Cardiac fibroblast (primary cell): Measurements from ENCODE around the gene CCDC150.
"Not testable (repeated sequence)": the region's sequence is repeated elsewhere in the genome, so short reads cannot be mapped to it uniquely, and the experiment has no call there.

Source experiments
- DNase-seq, 2 donors: peaks; one replicate each; pipeline versions ENCODE4 v3.0.0 to v3.0.0-alpha.2; 2010; ENCODE audit warnings: low read depth in 2 of 2
- H3K4me3 ChIP-seq, 2 donors: replicated peaks in 1 of 2; 1 replicate in 1 of 2; 2 replicates in 1 of 2; pipeline ENCODE4 v1.5.1; 2011; ENCODE audit warnings: low read depth in 2 of 2, low read length in 2 of 2, mild to moderate bottlenecking in 2 of 2, moderate library complexity in 1 of 2
- TF ChIP-seq, protein P1 (sequence below): IDR thresholded peaks from one replicate; pipeline ENCODE4 v1.5.1; 2011; ENCODE audit warnings: low read depth, mild to moderate bottlenecking, low read length, inconsistent platforms

The CCDC150 gene

DNA sequence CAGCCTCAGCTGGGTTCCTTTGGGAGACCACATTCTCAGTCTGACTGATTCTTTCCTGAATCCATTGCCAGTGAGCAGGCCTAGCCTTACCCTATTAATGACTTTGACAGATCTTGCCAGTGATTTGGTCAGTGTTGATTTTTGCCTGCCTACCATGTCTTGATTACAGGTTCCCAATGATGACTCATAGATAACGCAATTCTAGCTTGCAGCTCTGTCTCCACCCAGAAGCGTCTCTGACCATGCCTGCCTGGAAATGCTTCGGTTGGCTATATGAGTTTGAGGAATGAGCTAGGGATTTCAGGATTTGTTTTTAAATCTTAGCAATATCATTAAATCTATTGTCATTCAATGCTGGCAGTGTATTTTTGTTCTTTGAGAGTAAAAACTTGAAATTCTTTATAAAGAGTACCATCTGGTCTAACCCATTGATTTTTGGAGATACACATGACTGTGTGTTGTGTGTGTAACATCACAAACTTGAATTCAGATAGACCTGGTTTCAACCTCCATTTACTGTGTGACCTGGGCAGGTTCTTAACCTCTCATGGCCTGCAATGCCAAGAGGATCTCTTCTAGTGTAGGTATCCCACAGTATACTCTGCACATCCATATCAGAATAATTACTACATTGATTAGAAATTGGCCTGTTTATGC lies 57.0 kb downstream of the CCDC150 start:
- TF ChIP-seq, protein P1, sequence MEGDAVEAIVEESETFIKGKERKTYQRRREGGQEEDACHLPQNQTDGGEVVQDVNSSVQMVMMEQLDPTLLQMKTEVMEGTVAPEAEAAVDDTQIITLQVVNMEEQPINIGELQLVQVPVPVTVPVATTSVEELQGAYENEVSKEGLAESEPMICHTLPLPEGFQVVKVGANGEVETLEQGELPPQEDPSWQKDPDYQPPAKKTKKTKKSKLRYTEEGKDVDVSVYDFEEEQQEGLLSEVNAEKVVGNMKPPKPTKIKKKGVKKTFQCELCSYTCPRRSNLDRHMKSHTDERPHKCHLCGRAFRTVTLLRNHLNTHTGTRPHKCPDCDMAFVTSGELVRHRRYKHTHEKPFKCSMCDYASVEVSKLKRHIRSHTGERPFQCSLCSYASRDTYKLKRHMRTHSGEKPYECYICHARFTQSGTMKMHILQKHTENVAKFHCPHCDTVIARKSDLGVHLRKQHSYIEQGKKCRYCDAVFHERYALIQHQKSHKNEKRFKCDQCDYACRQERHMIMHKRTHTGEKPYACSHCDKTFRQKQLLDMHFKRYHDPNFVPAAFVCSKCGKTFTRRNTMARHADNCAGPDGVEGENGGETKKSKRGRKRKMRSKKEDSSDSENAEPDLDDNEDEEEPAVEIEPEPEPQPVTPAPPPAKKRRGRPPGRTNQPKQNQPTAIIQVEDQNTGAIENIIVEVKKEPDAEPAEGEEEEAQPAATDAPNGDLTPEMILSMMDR, result no peak
- peak; percentile 47 to 75 for DNase-seq
- no peak overlapping the region for H3K4me3 ChIP-seq

DNA sequence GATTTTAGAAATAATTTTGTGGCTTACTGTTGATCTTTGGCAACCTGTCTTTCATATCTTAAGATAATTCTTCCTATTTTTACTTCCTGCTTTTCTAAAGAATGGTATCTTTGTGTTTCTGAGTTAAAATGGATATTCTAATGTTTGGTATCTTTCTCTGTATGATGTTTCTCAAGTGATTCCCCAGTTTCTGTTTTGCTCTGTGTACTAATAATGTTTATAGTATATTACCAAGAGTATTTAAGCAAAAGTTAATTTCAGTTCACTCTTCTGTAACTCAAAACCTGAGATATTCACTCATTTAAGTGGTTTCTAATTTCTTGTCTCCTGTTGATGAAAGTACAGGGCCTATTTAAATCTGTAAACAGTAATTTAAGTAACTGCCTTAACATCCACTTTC lies 58.3 kb downstream of the CCDC150 start:
- no peak overlapping the region for H3K4me3 ChIP-seq
- DNase-seq, result no peak
- TF ChIP-seq, protein P1, result no peak

DNA sequence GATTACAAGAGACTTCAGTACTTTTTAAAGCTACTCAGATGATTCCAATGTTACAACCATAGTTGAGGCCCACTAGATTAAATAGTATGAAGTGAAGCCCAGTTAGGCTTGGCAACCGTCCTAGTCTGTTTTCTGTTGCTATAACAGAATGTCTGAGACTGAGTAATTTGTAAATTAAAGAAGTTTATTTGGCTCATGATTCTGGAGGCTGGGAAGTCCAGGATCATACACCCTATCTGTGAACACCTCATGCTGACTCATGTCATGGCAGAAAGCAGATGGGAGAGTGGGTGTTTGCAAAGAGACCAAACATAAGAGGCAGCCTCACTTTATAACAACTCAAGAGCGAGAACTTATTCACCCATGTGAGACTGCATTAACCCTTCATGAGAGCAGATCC lies 63.1 kb downstream of the CCDC150 start:
- TF ChIP-seq, protein P1, result no peak
- H3K4me3 ChIP-seq, result no peak overlapping the region
- peak in 1 of 2 donors; percentile 71 for DNase-seq

DNA sequence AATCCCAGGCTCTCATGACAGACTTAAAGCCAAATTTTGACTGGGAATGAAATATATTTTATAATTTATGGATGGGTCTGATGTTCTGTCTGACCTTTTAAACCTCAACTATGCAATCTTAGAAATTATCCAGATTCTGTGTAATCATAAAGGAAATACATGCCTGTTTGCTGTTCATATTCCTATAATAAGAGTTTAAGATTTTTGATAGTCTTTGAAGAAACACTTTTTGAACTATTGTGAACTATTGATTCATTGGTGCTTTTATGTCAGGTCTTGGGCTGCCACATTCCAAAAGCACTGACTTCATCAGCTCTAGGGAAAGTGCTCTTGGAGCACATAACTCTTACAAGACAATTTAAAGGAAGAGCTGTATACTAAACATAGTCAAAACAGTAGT lies 64.2 kb downstream of the CCDC150 start:
- peak in 1 of 2 donors; percentile 41 for DNase-seq
- no peak overlapping the region for H3K4me3 ChIP-seq
- TF ChIP-seq, protein P1, result no peak

DNA sequence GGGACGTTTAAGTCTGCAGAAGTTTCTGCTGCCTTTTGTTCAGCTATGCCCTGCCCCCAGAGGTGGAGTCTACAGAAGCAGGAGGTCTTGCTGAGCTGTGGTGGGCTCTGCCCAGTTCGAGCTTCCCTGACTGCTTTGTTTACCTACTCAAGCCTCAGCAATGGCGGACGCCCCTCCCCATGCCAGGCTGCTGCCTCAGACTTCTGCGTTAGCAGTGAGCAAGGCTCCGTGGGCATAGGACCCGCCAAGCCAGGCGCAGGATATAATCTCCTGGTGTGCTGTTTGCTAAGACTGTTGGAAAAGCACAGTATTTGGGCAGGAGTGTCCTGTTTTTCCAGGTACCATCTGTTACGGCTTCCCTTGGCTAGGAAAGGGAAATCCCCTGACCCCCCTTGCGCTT lies 70.5 kb downstream of the CCDC150 start:
- DNase-seq, H3K4me3 ChIP-seq: not testable (repeated sequence)

- no peak for DNase-seq
- TF ChIP-seq, protein P1, result no peak
- no peak overlapping the region for H3K4me3 ChIP-seq
These were observed 72.1 kb downstream of the CCDC150 start for GRCh38 chr2:196711625-196712024.

DNA sequence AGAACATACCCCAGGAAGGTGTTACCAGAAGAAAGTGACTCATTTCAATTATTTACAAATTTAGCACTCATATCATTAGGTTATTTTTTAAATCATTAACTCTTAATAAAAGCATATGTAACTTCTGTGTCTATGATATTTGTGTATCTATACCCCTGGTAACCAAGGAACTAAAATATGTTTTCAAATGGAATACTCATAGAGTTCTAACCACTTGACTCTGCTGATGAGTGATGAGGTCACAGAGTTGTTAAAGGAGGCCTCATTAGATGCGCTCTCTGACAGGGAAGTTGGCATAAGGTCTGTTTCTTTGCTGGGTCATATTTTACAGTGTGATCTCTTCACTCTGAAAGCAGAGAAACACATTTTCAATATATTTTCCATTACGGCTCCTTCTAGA lies 73.4 kb downstream of the CCDC150 start:
- TF ChIP-seq, protein P1, result no peak

More for the DNA sequence above, 73.4 kb downstream of the CCDC150 start:
- no peak overlapping the region for H3K4me3 ChIP-seq
- DNase-seq, result no peak
